ENCODE results near the gene NPEPL1. TPM values are rescaled to one million over a fixed set of nuclear protein-coding genes. Genes with fewer than 3 reads are reported as not detected.

Gene NPEPL1
- total RNA-seq, 1 experiment from 2014 or later = 18.1 TPM

DNA sequence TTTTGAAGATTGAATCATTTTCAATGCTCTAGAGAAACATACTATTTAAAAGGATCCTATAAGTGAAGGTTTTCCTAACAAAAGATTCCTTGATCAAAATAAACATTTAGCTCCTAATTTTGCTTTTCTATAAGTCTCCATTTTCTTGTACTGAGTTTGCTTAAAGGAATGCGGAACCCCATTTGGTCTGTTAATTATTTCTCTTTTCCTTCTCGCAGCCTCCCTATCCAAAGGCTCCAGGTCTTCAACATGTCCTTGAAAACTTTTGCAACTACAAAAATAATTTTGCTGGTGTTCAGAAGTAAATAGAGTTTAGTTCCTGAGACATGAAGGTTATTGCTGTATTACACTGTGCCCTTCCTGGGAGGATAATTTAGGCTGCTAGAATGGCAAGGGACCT lies 8.3 kb upstream of the NPEPL1 start:
- CTCF ChIA-PET = interaction anchor here (0.7 kb wide), 1 partner anchor 34 kb away, joined by 4 read pairs; the partner anchor contains the start of gene STX16
- DNase-seq = no peak
- TF ChIP-seq, protein P1, sequence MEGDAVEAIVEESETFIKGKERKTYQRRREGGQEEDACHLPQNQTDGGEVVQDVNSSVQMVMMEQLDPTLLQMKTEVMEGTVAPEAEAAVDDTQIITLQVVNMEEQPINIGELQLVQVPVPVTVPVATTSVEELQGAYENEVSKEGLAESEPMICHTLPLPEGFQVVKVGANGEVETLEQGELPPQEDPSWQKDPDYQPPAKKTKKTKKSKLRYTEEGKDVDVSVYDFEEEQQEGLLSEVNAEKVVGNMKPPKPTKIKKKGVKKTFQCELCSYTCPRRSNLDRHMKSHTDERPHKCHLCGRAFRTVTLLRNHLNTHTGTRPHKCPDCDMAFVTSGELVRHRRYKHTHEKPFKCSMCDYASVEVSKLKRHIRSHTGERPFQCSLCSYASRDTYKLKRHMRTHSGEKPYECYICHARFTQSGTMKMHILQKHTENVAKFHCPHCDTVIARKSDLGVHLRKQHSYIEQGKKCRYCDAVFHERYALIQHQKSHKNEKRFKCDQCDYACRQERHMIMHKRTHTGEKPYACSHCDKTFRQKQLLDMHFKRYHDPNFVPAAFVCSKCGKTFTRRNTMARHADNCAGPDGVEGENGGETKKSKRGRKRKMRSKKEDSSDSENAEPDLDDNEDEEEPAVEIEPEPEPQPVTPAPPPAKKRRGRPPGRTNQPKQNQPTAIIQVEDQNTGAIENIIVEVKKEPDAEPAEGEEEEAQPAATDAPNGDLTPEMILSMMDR (IDR thresholded peaks at IDR 0.05; ENCODE audit: unreplicated experiment) = no peak
- H3K27me3 Mint-ChIP-seq (ENCODE audit: unreplicated experiment) = no peaks in the 10 kb centered on the region
- H3K4me3 Mint-ChIP-seq (ENCODE audit: low read depth, unreplicated experiment) = no peak overlapping the region
- H3K9me3 Mint-ChIP-seq (ENCODE audit: low read depth, unreplicated experiment) = no peaks in the 10 kb centered on the region
- H3K27ac Mint-ChIP-seq (ENCODE audit: unreplicated experiment) = no peak overlapping the region
- intact Hi-C loops (cut with micrococcal nuclease; ENCODE audit: unreplicated experiment) = no loop called here
- H3K4me1 Mint-ChIP-seq (ENCODE audit: low read depth, unreplicated experiment) = no peaks in the 10 kb centered on the region
- peaks cover 6% of the 10 kb centered on the region for H3K36me3 Mint-ChIP-seq (ENCODE audit: insufficient read depth, unreplicated experiment)
- no TSS peak for BruUV-seq (replicated peaks)

DNA sequence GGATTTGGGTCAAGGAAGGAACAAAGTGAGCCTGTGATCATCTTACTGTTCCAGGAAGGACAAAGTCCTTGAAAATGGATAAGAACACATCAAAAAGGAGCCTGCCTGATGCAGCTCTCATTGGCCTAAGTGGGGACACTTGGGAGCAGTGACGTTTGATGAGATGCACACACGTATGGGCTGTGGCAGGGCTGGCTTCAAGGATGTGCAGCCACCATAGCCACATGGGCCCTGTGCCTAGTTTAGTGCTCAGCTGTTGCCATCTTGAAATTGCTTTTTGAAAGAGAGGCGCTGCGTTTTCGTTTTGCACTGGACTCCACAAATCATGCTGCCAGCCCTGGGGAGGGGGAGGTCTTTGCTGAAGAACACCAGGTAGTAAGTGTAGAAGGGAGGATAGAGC lies 6.6 kb upstream of the NPEPL1 start:
- CTCF ChIA-PET = no interaction called here
- no peaks in the 10 kb centered on the region for H3K36me3 Mint-ChIP-seq (ENCODE audit: insufficient read depth, unreplicated experiment)
- no peaks in the 10 kb centered on the region for H3K27me3 Mint-ChIP-seq (ENCODE audit: unreplicated experiment)
- no TSS peak for BruUV-seq (replicated peaks)
- H3K4me1 Mint-ChIP-seq (ENCODE audit: low read depth, unreplicated experiment) = no peaks in the 10 kb centered on the region
- no peak overlapping the region for H3K27ac Mint-ChIP-seq (ENCODE audit: unreplicated experiment)
- H3K9me3 Mint-ChIP-seq (ENCODE audit: low read depth, unreplicated experiment) = no peaks in the 10 kb centered on the region
- H3K4me3 Mint-ChIP-seq (ENCODE audit: low read depth, unreplicated experiment) = no peak overlapping the region
- intact Hi-C loops (cut with micrococcal nuclease; ENCODE audit: unreplicated experiment) = no loop called here
- no peak for DNase-seq
- TF ChIP-seq, protein P1 (IDR thresholded peaks at IDR 0.05; ENCODE audit: unreplicated experiment) = no peak

GRCh38 chr20:58688414-58688813 lies 4.2 kb upstream of the NPEPL1 start:
- no peak overlapping the region for H3K4me3 Mint-ChIP-seq (ENCODE audit: low read depth, unreplicated experiment)
- no peaks in the 10 kb centered on the region for H3K27me3 Mint-ChIP-seq (ENCODE audit: unreplicated experiment)
- H3K27ac Mint-ChIP-seq (ENCODE audit: unreplicated experiment) = no peak overlapping the region

GRCh38 chr20:58688840-58689239 lies 3.8 kb upstream of the NPEPL1 start:
- no peaks in the 10 kb centered on the region for H3K9me3 Mint-ChIP-seq (ENCODE audit: low read depth, unreplicated experiment)
- peaks cover 12% of the 10 kb centered on the region for H3K36me3 Mint-ChIP-seq (ENCODE audit: insufficient read depth, unreplicated experiment)
- TF ChIP-seq, protein P1 (IDR thresholded peaks at IDR 0.05; ENCODE audit: unreplicated experiment) = no peak
- no TSS peak for BruUV-seq (replicated peaks)
- CTCF ChIA-PET = no interaction called here
- H3K4me3 Mint-ChIP-seq (ENCODE audit: low read depth, unreplicated experiment) = no peak overlapping the region
- H3K27me3 Mint-ChIP-seq (ENCODE audit: unreplicated experiment) = no peaks in the 10 kb centered on the region
- no peak for DNase-seq
- no peak overlapping the region for H3K27ac Mint-ChIP-seq (ENCODE audit: unreplicated experiment)
- no peaks in the 10 kb centered on the region for H3K4me1 Mint-ChIP-seq (ENCODE audit: low read depth, unreplicated experiment)
- intact Hi-C loops (cut with micrococcal nuclease; ENCODE audit: unreplicated experiment) = no loop called here

More at GRCh38 chr20:58688414-58688813, 4.2 kb upstream of the NPEPL1 start:
- TF ChIP-seq, protein P1 (IDR thresholded peaks at IDR 0.05; ENCODE audit: unreplicated experiment) = no peak
- H3K36me3 Mint-ChIP-seq (ENCODE audit: insufficient read depth, unreplicated experiment) = peaks cover 8% of the 10 kb centered on the region
- intact Hi-C loops (cut with micrococcal nuclease; ENCODE audit: unreplicated experiment) = no loop called here
- DNase-seq = no peak
- H3K4me1 Mint-ChIP-seq (ENCODE audit: low read depth, unreplicated experiment) = no peaks in the 10 kb centered on the region
- no peaks in the 10 kb centered on the region for H3K9me3 Mint-ChIP-seq (ENCODE audit: low read depth, unreplicated experiment)
- CTCF ChIA-PET = no interaction called here
- BruUV-seq (replicated peaks) = no TSS peak

Data from Calu3 (cell line).